HG03575 (cell line): ENCODE data around the gene WDR4.
"Not testable (repeated sequence)": the region's sequence is repeated elsewhere in the genome, so short reads cannot be mapped to it uniquely, and the experiment has no call there.

Experiments used
- ATAC-seq: cut with Tn5 transposase; IDR thresholded peaks from one replicate; pipeline ENCODE4 v1.9.1; 2021; ENCODE audit not compliant: unreplicated experiment, insufficient number of reproducible peaks, low FRiP score; ENCODE audit errors: extremely low read depth

The WDR4 gene

DNA sequence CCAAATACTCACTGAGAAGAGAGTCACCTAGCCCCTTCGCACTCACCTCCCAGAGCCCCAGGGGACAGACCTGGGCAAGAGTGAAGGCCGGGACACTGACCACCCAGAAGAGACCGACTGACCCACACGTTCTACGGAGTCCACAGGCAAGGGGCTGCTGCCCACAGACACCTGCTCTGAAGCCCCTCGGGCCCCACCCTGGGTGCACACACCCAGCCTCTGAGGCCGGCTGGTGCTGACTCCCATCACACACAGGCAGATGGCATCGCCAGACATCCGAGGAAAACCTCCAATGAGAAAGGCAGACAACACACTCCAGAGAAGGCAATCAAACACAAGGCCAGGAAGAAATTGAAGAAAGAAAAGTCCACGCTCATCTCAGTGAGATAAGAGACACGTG lies 22.1 kb downstream of the WDR4 start:
- no peak for ATAC-seq

GRCh38 chr21:42855937-42856335 lies 23.4 kb downstream of the WDR4 start:
- no peak for ATAC-seq

GRCh38 chr21:42855171-42855936 lies 24.0 kb downstream of the WDR4 start:
- ATAC-seq: no peak

DNA sequence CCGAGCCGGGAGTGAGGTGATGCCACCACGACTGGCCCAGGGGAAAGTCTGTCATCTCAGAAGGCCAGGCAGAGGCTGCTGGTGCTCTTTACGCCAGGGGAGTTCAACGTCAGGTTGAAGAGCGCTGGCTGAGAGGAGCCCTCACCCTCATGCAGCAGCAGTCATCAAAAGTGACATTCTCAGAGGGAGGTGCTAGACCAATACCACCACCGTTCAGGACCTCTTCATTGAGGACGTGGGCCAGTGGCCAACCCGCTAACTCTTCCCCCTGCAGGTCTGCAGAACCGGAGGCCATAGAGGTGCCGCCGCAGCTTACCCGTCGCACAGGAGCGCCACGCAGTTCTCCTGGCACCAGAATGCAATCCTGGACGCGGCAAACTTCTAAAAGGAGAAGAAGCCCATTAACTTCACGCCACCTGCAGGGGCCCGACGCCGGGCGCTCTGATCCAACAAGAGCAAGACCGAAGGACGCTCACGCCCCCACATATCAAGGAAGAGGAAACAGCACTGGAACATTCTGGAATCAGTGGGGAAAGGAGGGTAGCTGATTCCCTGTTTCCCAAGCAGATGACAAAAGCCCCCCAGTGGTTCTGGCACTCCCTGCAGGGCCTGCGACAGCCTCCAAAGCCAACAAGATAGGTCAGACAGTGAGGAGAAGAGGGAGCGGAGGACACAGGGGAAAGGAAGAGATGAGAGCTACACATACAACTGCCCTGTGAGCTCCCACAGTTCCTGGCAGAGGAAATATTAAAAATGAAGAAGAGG lies 24.9 kb downstream of the WDR4 start:
- ATAC-seq: no peak

- no peak for ATAC-seq
These were observed 25.7 kb downstream of the WDR4 start for GRCh38 chr21:42853621-42854020.

DNA sequence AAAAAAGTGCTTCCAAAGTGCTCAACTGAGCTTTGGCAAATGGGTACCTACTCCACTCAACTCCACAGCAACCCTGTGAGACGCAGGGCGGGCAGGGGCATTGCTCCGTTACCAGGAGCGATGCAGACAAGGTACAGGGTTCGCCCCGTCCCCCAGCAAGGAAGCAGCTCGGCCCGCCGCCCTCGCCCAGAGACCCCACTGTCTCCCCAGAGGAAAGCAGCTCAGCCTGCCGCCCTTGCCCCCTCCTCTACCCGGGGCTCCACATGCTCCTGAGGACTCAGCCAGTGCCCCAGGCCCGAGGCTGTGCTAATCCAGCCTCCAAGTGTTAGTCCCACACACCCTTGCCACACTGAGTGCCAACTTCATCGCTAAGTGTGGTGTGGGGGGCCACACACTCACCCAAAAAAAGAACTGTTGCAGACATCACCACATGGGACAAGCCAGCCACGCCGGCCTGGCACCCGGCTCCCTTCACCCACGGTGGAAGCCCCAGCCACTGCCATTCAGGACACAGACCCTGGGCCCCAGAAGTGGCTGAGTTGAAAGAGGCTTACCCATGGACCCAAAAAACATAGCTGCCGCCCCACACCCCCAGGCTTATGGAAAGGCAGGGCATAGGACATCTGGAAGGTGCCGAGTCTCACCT lies 26.3 kb downstream of the WDR4 start:
- no peak for ATAC-seq

DNA sequence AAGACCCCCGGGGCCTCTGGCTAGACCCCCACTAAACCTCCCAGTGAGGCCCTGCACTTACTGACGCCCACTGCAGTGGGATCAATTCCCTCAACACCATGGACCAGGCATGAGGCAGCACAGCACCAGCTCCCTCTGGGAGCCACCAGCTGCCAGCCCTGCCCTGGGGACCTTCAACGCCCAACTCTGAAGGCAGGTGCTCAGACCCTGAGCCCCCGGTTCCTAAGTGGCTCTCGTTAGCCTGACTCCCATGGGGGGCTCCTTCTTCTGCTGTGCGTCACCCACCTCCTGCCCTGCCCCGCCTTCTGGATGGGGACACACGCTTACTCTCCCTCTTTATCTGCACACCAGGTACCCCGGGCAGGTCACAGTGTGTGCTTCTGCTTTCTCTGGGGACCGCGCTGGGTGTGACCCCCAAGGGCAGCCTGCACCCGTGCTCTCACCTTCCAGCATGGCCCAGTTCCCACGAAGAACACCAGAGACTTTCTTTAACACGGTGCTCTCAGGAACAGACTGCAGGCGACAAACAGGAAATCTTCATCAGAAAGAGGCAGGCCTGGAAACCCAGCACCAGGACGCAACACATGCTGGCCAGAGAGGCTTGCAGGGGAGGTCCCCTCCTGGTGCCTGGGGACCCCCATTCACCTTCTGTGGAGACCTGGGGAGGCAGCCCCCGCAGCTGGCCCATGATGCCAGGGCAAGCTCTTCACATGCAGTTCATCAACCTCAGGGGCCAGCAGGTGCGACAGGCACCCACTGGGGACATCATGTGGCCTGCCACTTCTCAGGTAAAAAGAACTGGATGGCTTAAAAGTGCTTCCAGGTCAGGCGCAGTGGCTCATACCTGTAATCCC lies 27.3 kb downstream of the WDR4 start:
- no peak for ATAC-seq

DNA sequence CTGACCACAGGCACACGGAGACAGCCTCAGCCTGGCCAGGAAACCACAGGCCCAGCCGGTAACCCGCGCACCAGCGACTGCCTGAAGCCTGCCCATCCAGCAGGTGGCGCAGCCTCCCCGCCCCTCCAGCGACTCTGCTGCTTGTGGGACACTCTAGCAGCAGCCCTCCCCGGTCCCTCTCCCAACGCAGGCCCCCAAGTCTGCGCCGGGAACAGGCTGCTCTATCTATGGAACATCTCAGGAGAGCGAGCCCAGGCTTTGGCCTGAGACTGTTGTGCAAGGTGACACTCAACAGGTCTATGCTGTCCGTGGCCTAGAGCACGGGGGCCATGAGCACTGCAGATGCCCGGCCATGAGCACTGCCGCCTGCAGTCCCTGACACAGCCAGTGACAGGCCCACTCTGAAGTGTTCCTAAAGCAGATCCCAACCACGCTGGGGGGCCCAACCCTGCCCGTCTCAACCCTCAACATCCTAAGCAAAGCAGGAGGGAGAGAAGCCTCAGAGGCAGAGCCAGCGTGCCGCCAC lies 28.4 kb downstream of the WDR4 start:
- ATAC-seq: no peak

- ATAC-seq: no peak
These were observed 28.9 kb downstream of the WDR4 start for GRCh38 chr21:42850463-42850862.

GRCh38 chr21:42849759-42850412 lies 29.5 kb downstream of the WDR4 start:
- ATAC-seq: no peak

DNA sequence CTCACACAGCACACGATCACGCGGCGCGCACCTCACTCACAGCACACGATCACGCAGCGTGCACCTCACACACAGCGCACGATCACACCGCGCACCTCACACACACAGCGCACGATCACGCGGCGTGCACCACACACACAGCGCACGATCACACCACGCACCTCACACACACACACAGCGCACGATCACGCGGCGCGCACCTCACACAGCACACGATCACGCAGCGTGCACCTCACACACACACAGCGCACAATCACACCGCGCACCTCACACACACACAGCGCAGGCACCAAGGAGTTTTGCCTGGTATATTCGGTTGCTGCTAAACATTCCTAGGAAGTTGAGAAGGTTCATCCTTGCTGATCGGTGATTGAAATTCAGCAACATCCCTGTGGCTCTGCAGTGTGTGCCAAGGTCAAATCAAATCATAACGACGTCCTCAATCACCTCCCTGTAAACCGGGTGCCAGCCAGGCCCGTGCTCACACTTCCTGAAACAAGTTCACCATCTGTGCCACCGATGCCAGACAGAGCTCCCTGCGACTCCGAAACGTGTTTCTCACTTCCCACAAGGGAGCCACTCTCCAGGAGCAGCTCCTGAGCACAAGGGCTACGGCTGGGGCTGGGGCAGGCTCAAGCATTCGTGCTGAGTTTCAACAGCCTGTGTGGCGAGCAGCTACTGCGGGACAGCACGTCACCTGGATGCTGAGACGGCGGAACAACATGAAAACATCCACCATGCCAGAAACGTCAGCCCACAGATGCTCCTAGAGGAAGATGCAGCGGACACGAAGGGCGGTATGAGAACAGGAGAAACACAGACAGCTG lies 30.2 kb downstream of the WDR4 start:
- no peak for ATAC-seq

GRCh38 chr21:42848144-42848931 lies 31.0 kb downstream of the WDR4 start:
- not testable (repeated sequence) for ATAC-seq

GRCh38 chr21:42847726-42848125 lies 31.6 kb downstream of the WDR4 start:
- no peak for ATAC-seq

- no peak for ATAC-seq
These were observed 32.2 kb downstream of the WDR4 start for GRCh38 chr21:42847051-42847707.

DNA sequence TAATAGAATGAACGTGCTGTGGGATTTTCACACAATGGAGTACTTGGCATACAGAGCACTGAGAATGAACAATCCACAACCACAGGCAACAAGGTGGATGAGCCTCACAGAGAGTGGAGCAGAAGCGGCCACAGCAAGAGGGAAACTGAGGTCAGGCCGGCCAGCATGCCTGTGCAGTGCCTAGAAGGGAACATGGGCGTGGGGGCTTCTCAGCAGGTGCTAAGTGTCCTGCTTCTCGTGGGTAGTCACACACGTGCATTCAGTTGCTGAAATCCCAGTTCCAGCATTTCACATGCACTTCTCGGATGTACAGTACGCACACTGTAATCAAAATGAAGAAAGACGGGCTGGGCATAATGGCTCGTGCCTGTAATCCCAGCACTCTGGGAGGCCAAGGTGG lies 33.1 kb downstream of the WDR4 start:
- ATAC-seq: no peak

DNA sequence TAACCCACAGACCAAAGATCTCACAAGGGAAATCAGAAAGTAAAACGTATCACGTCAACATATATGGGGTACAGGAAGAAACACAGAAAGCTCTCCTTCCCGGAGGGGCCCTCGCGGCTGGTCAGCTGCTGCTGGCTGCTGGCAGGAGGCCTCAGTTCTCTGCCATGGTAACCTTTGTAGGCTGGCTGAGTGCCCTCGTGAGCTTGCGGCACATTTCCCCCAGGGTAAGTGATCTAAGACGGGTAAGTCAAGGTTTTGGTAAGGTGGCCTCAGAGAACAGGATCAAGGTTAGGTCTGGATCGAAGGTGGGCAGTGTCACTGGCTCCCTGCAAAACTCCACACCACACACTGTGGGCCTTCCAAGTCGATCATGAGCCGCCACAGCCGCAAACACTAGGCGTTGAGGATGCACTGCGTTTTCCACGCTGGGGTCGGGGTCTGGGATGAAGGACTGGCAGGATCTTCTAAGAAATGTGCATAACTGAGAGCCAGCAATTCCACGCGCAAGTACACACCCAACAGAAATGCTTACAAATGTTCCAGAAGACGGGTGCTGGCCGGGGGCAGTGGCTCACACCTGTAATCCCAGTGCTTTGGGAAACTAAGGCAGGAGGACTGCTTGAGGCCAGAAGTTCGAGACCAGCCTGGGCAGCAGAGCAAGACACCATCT lies 33.9 kb downstream of the WDR4 start:
- no peak for ATAC-seq
